ENCODE data around the gene CHCHD6. TPM values are rescaled to one million over a fixed set of nuclear protein-coding genes. Genes with fewer than 3 reads are reported as not detected.

CHCHD6 gene
- total RNA-seq, 1 donor from 2014 or later, result 31.0 TPM

DNA sequence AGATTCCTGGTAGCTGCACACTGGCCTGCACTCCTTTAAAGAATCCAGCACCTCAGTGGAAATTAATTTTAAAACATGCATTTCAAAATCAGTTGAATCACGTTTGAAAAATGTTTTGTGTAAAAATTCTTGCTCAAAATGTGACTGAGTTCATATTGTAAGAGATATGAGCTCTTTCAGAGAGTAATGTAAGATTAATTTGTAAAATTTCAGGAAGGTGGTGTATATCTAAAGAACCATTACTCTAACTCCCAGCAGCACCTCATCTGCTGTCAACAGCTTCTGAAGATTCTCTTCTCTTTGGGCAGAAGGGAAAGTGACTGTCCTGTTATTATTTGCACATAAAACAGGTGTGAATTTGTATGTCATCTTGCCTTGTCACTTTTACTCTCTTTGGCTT, 181.4 kb downstream of the CHCHD6 start:
- Mint-ChIP-seq H3K27ac (no peak overlapping the region), H3K4me3 (no peak overlapping the region), H3K36me3 (no peaks in the 10 kb centered on the region), H3K27me3 (ENCODE audit: low read depth) (peaks cover 3% of the 10 kb centered on the region), H3K4me1 (no peaks in the 10 kb centered on the region), H3K9me3 (no peaks in the 10 kb centered on the region)
- DNase-seq (ENCODE audit: low spot score in 2 of 2, unreplicated experiment in 2 of 2), result no peak
- TF ChIP-seq, protein P1, sequence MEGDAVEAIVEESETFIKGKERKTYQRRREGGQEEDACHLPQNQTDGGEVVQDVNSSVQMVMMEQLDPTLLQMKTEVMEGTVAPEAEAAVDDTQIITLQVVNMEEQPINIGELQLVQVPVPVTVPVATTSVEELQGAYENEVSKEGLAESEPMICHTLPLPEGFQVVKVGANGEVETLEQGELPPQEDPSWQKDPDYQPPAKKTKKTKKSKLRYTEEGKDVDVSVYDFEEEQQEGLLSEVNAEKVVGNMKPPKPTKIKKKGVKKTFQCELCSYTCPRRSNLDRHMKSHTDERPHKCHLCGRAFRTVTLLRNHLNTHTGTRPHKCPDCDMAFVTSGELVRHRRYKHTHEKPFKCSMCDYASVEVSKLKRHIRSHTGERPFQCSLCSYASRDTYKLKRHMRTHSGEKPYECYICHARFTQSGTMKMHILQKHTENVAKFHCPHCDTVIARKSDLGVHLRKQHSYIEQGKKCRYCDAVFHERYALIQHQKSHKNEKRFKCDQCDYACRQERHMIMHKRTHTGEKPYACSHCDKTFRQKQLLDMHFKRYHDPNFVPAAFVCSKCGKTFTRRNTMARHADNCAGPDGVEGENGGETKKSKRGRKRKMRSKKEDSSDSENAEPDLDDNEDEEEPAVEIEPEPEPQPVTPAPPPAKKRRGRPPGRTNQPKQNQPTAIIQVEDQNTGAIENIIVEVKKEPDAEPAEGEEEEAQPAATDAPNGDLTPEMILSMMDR (IDR thresholded peaks at IDR 0.05; ENCODE audit: unreplicated experiment), result no peak

DNA sequence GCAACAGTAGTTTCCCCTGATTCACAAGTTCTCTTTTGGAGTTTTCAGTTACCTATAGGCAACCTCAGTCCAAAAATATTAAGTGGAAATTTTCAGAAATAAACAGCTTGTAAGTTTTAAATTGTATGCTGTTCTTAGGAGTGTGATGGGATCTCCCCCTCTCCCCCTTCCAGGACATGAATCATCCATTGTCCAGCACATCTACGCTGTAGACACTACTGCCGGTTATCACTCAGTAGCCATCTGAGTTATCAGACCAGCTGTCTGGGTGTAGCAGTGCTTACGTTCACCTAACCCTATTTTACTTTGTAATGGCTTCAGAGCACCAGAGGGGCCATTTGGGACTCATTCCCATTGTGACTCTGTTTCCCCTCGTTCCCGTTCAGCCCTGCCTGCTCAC, 182.2 kb downstream of the CHCHD6 start:
- H3K27ac Mint-ChIP-seq, result no peak overlapping the region
- H3K4me3 Mint-ChIP-seq, result no peak overlapping the region
- H3K36me3 Mint-ChIP-seq, result no peaks in the 10 kb centered on the region
- no peaks in the 10 kb centered on the region for H3K9me3 Mint-ChIP-seq
- H3K27me3 Mint-ChIP-seq (ENCODE audit: low read depth), result peaks cover 5% of the 10 kb centered on the region
- TF ChIP-seq, protein P1 (IDR thresholded peaks at IDR 0.05; ENCODE audit: unreplicated experiment), result no peak
- no peaks in the 10 kb centered on the region for H3K4me1 Mint-ChIP-seq
- no peak for DNase-seq (ENCODE audit: low spot score in 2 of 2, unreplicated experiment in 2 of 2)

DNA sequence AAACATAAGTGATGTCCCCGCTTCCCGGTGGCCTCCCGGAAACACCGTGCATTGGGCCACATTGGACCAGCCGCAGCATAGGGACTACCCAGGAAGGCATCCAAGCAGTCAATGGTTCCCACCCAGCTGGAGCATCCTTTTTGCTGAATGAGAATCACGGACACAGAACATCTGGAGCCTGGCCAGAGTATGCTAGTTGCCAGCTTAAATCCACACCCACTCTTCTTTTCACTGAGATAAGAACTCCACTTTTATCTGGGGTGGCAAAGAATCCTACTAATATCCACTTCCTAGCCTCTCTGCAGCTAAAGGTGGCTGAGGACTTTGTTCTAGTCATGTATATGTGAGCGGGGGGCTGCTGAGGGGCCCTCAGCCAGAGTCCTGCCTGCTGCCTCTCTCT, 183.6 kb downstream of the CHCHD6 start:
- TF ChIP-seq, protein P1 (IDR thresholded peaks at IDR 0.05; ENCODE audit: unreplicated experiment), result no peak
- no peak overlapping the region for H3K27ac Mint-ChIP-seq
- no peaks in the 10 kb centered on the region for H3K4me1 Mint-ChIP-seq
- DNase-seq (ENCODE audit: low spot score in 2 of 2, unreplicated experiment in 2 of 2), result no peak
- no peaks in the 10 kb centered on the region for H3K36me3 Mint-ChIP-seq
- H3K4me3 Mint-ChIP-seq, result no peak overlapping the region
- no peaks in the 10 kb centered on the region for H3K9me3 Mint-ChIP-seq
- peaks cover 6% of the 10 kb centered on the region for H3K27me3 Mint-ChIP-seq (ENCODE audit: low read depth)

DNA sequence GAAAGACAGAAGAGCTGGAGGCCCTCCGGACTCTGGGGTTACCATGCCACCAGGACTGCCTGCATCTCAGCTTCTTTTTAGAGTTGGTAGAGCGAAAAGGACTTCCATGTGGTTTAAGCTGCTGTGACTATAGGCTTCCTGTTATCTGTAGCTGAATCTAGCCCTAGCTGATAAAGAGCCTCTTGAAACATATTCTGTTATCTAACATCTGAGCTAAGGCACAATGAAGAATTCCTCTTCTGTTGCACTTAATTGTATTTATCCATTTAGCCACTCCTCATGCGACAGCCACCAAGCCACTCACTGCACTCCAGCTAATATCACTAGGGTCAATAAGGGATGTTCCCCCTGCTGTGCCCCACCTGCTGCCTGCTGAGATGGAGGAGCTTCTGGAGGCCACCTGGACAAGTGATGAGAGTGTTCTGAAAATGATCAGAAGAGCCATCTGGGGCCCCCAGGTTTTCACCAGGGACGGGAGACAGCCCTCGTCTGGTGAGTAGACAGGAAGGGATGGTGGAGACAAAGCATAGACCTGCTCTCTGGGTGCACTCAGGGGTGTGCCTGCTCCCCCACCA, 184.2 kb downstream of the CHCHD6 start:
- DNase-seq (ENCODE audit: low spot score in 2 of 2, unreplicated experiment in 2 of 2), result no peak
- Mint-ChIP-seq H3K9me3 (no peaks in the 10 kb centered on the region), H3K4me3 (no peak overlapping the region), H3K36me3 (no peaks in the 10 kb centered on the region), H3K27ac (no peak overlapping the region), H3K4me1 (no peaks in the 10 kb centered on the region), H3K27me3 (ENCODE audit: low read depth) (peaks cover 6% of the 10 kb centered on the region)
- TF ChIP-seq, protein P1 (IDR thresholded peaks at IDR 0.05; ENCODE audit: unreplicated experiment), result no peak

DNA sequence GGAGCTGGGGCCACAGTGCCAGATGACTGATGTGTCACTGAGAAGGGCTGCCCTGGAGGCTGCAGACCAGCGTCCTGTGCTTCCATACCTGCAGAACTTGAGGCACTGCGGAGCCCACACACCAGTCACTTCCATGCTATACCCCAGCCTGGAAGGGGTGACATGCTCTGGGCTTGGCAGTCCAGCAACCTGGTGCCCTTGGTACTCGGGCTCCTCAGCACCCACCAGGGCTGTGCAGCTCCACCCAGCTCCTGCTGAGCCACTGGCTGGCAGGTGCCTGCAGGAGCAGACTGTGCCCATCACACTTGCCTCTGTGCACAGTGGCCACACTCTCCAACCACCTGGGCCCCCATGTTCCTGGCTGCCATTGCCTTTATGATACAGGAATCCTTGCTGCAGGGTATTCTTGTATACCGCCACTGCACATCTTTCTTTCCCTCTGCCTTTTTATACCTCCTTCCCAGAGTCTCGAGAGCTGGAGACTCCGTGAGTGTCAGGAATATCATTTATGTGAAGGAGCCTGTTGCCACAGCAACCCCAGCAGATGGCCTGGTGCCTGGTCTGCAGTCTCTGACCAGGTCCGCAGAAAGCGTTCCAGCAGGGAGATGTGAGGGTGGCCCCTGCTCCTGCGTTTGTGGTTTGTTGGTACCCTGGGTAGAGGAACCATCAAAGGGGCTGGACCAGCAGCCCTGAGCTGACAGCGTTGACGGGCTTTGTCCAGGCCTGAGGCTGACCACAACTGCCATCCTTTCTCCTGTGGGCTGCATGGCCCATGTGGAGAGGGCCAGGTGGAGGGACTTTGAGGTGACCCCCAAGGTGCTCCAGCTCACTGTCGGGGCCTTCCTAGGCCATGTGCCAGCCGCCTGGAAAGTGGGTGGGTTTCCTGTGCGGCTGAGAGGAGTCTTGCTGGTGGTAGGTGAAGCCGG, 185.5 kb downstream of the CHCHD6 start:
- no peak for DNase-seq (ENCODE audit: low spot score in 2 of 2, unreplicated experiment in 2 of 2)
- Mint-ChIP-seq H3K4me3 (no peak overlapping the region), H3K27me3 (ENCODE audit: low read depth) (peaks cover 6% of the 10 kb centered on the region), H3K4me1 (no peaks in the 10 kb centered on the region), H3K36me3 (no peaks in the 10 kb centered on the region), H3K27ac (no peak overlapping the region), H3K9me3 (no peaks in the 10 kb centered on the region)
- TF ChIP-seq, protein P1 (IDR thresholded peaks at IDR 0.05; ENCODE audit: unreplicated experiment), result no peak
